CMK (cell line): Measurements from ENCODE around the gene DYNLRB1.

ENCODE experiments used
- DNase-seq: peaks from one replicate; pipeline ENCODE4 v3.0.0-alpha.2; 2010; ENCODE audit warnings: low read depth

The DYNLRB1 gene

DNA sequence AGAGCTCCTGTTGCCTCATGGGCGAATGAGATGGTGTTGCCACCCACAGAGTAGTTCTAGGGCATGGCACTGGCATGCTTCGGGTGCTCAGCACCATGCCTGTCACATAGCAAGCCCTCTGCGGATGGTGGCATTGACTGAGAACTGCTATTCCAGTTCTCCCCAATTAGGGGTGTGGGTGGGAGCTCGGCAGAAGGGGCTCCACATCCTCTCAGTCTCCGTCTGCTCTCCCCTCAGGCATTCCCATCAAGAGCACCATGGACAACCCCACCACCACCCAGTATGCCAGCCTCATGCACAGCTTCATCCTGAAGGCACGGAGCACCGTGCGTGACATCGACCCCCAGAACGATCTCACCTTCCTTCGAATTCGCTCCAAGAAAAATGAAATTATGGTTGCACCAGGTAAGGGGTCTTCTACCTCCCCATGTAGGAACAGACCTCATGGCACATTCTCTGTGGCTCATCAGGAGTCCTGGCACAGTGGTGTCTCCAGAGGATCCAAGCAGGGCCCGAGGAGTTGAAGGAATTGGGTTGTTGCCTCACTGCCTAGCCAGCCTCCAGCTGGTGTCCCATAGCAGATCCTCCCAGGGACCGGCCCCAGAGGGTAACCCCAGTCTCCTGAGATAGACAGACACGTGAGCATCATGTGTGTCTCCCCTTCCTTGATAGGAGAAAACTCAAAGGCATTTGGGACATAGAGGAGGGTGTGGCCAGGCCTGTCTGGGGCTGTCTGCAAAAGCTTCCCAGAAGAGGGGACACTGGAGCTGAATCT, 18.4 kb downstream of the DYNLRB1 start:
- no peak for DNase-seq

DNA sequence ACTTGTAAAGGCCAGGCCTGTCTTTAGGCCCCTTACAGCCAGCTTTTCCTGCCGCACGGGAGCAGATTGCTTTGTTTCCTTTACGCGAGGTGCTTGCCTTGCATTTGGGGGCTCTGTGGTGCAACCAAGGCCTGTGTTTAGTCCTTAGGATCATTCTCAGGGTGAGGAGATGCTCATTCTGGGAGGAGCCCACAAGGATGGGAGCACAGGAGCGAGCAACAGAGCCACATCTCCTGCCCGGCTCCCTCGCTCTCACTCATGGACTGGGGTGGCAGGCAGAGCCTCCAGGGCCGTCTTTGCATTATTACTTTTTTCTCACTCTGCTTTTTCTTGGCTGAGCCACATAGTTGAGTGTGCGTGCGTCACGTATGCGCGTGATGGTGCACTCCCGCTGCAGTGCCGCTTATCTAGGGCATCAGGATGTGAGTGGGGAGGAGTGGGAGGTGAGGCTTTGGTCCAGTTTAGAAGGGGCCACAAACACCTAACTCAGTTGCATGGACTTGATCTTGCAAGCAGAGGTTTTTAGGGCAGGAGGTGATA, 19.1 kb downstream of the DYNLRB1 start:
- no peak for DNase-seq

DNA sequence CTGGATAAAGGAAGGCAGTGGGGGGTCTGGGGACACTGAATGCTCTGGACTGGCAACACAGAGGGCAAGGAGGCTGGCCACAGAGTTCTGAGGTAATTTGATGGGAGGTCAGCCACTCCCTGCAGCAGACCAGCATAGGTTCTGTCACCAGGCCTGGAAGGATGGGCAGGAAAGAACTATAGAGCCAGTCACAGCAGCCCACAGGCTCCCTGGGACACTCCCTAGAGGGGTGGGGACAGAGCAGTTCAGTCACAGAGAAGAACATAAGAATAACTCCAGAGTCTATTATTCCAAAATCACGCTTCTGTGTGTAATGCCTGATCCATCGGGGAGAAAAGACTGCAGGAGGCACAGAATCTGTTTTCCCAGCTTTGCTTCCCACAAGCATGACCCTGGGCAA, 19.6 kb downstream of the DYNLRB1 start:
- DNase-seq: no peak

DNA sequence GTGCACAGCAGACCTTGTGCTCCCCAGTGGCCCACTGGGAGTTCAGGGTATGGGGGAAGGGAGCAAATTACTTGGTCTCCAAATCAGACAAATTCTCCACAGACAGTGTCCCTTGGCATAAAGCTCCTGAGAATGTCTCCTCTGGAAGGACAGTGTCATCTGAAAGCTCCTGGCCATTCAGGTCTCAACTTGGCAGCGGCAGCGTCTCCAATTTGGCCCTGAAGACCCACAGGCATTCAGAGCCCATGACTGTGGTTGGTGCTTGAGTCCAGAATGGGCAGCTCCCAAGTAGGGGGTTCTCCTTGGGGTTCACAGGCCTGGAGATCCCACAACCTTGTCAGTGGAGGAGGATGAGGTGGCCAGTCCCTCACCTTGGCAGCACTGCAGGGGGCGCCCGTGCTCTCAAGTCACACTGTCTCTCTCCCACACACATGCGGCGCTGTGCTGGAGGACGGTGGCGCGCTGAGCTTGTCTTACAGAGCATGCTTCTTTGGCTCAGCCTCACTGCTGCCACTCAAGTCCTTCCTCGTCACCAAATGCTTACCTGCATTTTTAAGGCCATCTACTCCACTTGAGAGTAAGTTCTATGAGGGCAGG, 20.7 kb downstream of the DYNLRB1 start:
- no peak for DNase-seq

DNA sequence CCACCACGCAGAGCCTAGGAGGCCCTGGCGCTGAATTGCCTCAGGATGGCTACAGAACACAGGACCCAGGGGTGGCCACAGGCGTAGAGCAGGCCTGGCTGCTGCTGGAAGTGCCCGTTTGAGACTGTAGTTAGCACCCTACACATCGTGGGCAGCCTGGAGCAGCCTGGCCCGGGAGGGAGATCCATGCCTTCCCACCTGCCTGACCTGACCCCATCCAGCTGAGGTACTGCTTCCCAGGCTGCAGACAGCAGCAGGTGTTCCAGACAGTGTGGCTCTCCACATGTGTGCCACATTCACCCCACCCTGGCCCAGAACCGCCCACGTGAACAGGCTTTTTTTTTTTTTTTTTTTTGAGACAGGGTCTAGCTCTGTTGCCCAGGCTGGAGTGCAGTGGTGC, 21.4 kb downstream of the DYNLRB1 start:
- DNase-seq: no peak

DNA sequence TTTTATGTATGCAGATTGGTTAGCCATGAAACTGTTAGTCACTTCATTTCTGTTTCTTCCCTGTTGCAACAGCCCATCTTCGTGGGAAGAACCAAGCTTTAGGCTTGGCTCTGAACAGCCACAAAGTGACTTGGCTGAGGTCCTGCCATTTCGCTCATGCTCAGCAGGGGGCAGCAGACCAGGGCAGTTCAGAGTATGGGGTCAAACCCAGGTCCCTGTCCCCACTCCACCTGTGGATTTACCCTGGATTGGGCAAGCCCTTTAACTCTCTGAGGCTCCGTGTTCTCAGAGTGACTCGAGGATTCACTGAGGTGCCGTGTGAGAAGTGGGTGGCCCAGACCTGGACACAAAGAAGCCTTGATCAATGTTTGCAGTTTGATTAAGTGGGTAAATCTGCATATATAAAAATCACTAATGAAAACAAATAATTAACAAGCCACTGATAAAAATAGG, 22.5 kb downstream of the DYNLRB1 start:
- no peak for DNase-seq

DNA sequence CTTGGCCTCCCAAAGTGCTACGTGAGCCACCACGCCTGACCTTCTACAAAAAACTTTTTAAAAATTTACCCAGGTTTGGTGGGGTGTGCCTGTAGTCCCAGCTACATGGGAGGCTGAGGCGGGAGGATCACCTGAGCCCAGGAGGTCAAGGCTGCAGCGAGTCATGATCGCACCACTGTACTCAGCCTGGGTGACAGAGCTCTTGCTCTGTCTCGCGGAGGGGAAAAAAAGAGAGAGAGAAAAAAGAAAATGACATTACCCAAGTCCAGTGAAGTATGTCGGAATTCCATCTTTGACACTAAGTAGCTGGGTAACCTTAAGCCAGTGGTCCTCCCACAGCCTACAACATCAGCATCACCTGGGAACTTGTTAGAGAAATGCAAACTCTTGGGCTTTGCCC, 23.5 kb downstream of the DYNLRB1 start:
- no peak for DNase-seq

DNA sequence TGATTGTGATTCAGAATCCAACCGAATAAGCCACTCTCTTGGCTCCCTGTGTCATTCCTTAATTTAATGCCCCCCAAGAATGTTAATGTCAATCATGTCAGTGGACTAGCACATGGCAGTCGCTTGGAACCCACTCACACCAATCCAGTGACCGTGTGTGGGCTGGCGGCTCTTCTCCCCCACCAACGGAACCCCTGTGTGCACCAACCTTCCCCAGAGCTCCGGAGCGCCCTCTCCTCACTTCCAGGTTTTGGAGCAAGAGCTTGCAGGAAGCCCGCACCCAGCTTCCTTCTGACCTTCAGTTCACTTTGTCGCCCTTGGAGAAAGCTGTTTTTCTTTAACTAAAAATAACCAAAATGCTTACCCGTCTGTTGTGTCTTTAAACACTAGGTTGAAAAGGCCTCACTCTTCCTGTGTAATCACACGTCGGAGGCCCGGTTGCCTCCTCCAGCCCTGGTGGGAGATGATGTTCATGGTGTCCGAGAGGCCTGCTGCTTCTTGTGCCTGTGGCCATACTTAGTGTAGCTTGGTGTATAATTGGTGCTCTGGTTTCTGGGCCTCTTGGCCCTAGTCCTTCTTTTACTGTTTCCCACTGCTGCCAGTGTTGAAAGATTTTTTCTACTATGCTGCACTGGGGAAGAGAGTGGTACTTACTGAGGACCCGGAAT, 24.5 kb downstream of the DYNLRB1 start:
- no peak for DNase-seq

DNA sequence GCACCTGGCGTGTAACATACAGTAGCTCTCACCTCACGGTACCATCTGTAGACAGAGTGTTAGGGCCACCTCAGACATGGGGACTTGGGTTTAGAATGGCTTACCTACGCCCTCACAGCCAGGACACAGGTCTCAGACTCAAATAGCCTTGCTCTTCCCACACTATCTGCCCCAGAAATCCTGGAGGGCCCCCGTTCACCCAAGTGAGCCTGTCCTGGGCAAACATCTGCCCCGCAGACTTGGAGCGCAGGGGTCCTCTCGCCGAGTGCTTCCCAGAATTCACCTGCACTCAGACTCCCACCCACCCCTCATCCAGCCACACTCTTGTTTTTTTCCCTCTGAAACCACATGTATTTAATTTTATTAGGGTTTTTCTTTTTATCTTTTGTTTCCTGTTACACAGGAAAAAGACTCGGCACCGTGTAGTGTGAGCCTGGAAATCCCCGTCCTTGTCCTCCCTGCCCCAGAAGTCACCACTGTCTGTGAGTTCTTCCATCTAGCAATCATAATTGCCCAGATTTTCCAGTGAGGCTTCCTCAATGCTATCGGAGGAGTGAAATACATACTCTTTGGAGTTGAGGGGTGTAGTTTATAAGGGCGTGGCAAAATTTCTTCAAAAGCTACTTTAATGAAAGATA, 25.2 kb downstream of the DYNLRB1 start:
- DNase-seq: no peak

DNA sequence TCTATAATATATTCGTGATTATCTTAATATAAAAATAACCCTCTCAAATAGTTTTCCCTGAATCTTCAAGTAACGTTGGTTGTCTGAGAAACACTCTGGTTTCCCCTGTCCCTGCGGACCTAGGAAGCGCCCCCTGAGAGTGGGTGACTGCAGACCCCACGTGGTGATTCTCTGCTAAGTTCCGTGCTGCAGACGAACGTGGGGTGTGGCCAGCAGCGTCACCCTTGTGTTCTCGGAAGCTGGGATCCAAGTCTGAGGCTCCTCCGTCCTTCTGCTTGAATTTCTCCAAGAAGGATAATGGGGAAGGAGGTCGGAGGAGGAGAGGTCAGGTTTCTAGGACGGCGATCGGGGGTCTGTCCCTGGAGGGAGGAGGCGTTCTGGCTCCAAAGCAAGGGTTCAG, 25.7 kb downstream of the DYNLRB1 start:
- DNase-seq: no peak

DNA sequence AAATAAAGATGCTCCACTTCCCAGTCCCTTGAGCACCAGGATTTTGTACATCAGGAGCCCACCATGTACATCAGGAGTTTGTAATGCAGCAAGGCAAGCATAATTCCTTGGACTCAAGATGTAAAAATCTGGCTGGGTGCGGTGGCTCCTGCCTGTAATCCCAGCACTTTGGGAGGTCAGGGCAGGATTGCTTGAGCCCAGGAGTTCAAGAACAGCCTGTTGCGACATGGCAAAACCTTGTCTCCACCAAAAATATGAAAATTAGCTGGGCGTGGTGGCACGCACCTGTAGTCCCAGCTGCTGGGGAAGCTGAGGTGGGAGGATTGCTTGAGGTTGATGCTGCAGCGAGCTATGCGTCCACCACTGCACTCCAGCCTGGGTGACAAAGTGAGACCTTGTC, 26.2 kb downstream of the DYNLRB1 start:
- no peak for DNase-seq

DNA sequence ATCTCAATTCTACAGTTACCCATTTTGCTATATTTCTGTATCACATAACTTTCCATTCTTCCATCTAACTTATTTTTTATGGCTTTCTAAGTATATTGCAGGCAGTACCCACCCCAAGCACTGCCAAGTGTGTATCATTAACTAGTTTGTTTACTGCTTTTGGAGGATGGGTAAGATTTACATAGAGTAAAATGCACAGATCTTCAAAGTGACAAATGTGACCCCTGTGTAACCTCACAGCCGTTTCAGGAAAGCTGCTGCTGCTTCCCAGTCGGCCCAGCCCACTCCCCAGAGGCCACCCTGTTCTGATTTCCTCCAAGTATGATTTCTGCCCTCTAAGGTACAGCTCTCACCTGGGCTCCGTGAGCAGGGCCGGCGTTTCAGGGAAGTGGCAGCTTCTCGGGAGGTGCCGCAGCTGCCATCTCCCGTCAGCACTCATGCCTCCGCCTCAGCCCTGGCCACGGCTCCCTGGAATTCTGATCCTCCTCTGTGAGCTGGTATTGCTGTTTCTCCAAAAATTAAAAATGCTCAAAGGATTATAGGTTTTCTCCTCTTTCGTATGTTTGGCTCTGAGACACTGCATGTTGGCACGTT, 27.3 kb downstream of the DYNLRB1 start:
- DNase-seq: no peak

DNA sequence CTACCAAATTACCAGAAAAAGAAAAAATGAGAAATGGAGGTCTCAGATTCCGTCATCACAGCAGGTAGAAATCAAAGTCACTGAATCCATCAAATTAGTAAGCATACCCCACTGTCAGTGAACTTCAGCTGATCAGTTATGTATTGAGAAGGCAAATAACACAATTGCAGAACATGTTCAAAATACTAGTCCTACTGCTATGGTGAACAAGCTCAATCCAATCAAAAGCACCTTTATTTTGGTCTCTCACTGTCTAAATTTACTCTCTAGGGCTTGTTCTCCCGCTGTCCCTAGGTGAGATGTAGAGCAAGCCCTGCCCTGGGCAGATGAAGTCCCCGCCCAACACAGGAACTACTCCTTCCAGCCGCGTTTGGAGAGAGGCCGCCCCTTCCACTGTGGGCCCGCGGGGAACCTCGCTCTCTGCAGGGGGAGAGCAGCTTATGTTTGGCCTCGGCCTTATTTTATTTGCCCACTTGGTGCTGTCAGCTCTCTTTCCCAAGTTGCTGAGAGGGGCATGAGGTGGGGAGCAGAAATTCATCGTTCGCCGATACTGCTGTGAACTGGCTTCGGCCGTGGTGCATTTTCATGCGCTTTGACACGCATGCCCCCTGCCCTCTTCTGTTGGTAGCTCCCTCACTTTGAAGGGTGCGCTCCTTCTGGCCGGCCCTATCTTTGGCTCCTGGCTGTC, 28.0 kb downstream of the DYNLRB1 start:
- DNase-seq: no peak

DNA sequence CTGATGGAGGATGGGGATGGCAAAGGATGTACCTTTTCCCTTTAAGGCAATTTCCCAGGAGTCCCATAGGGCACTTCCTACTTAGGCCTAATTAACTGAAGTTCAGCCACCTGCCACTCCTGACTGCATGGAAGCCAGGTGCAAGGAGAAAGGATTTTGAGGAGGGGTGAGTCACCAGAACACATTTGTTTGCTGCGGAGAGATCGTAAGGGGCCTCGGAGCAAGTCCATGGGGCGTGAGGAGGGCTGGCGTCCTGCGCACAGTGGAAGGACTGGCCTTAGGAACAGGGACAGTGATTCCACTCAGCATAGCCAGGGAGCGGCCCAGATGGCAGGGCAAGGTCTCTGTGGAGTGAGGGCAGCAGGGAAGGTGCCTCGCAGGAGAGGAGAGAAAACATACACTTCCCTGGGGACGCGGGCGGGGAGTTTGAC, 30.5 kb downstream of the DYNLRB1 start:
- DNase-seq: no peak

DNA sequence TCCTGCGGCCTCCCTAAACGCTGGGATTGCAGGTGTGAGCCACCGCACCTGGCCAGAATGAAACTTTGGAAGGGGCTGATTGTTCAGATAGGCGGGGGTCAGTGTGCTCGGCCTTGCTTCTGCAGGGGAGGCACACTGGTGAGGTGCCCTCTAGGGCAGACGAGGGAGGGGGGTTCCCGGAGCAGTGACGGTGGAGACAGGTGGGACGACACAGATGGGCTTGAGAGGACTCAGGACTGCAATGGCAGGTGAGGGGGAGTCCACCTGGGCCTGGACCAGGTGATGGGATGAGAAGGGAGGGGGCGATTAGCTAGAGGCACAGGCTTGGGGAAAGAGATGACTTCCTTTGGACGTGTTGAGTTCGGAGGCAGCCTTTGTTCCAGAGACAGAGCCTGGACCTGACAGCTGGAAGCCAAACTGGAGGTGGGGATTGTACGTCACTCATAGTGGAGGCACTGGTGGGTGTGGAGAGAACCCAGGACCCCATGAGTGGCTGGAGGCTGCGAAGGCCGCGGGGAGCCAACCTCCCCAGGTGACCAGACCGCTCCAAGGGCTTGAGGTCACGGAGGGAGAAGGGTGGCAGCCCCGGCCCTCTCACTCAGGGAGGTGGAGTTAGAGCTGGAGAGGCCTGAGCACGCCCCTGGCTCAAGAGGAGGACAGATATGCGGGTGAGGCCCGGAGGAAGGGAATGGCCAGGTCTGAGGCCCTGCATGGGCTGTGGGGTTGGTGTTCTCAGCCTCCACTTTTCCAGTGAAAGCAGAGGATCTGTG, 31.8 kb downstream of the DYNLRB1 start:
- no peak for DNase-seq

DNA sequence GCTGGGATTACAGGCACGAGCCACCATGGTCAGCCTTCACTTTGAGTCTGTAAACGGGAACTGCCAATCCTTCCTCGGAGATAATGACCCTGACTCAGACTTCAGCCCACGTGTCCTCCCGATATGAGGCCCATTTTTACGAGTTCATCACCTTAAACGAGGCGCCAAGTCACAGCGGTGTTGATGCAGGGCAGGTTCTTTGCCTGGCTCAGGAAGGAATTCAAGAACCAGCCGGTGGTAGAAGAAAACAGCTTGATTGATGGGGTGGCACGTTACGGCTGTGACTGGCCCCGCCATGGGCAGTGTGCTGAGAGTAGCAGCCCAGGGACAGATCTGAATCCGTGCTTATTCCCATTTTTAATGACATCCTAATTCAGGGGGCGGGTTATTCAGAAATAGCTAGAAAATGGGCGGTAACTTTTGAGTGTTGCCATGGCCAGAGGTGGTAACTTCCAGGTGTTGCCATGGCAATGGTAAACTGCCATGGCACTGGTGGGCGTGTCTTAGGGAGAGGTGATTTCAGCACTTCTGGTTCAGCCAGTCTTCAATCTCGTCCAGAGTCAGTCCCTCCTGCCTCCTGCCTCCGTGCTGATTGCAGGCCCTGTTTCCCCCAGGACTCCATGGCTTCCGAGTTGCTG, 33.2 kb downstream of the DYNLRB1 start:
- DNase-seq: no peak

DNA sequence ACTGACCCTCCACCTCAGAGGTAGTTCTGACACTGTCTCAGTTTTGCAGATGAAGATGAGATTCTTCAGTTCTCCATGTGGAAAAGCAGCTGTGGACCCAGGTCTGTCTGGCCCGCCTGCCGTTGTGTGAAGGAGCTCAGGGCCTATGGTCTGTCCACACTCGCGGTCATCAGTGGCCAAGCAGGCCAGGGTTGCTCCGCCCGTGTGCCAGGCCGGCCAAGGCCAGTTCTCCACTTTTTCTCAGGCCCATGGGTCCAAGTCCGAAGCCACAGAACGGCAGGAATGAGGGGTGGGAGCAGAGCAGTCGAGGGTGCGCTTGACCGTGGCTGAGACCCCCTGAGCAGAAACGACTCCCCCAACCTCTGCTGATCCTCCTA, 33.7 kb downstream of the DYNLRB1 start:
- no peak for DNase-seq

DNA sequence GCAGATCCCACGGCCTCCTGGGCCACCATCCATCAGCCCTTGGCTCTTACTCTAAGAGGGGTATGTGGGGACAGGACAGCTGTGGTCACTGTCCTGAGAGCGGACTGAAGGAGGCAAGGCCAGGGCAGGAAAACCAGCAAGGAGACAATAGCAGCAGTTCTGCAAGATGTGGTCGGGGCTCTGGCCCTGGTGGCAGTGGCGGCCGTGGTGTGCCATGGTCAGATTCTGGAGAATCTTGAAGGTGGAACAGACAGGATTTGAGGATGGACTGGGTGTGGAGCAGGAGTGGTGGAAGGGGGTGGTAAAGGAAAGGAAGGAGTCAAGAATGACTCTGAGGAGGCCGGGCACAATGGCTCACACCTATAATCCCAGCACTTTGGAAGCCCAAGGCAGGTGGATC, 36.3 kb downstream of the DYNLRB1 start:
- no peak for DNase-seq

DNA sequence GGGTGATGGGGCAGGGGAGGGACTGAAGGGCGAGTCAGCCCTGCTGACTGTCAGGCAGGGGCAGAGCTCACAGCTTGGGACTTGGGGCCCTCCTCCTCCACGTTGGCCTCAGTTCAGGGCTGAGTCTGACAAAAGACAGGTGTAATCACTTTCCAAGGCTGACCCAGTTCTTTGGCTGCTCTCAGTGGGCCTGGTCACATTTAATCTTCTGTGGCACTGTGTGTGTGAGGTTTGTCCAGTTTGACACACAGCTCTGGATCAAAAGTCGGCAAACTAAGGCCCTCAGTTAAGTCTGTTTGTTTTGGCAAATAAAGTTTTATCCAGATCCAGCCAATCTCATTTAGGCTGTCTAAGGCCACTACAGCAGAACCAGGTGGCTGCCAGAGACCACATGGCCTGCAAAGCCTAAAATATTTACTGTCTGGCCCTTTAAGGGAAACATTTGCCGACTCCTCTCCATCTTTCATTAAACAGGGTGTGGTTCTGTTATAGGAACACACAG, 37.2 kb downstream of the DYNLRB1 start:
- no peak for DNase-seq

DNA sequence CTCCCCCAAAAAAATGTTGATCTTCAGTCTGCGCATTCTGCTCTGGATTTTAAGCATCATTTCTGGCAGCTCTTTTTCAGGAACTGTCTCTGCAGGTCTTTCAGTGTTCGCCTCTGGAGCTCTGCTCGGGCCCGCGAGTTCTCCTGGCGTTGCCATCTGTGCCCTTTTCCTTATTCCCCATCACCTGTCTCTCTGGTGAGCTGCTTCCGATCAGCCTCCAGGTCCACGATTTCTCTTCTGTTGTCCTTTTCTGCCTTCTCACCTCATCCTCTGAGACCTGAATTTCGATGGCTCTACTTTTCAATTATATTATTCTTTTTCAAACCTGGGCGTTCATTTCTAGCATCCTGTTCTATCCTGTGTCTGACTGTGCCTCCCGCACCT, 41.7 kb downstream of the DYNLRB1 start:
- no peak for DNase-seq
